K562 (cell line): Measurements from ENCODE around the gene MAGIX. TPM values are rescaled to one million over a fixed set of nuclear protein-coding genes. Genes with fewer than 3 reads are reported as not detected.
A peak's percentile ranks its signal among the peaks of the same experiment; 100 is the strongest.

ENCODE experiments used
- CEBPG ChIP-seq, 3 experiments: fragments of 200-800 bp in 1 of 3; sonication (Bioruptor generic) in 1 of 3; sonication (generic) in 1 of 3; formaldehyde crosslinking in 1 of 3; IDR thresholded peaks in 2 of 3; conservative IDR thresholded peaks in 1 of 3; 2 replicates each; pipeline versions ENCODE4 v1.6.1 to v1.8.0; 2016 to 2022; ENCODE audit warnings: missing compliant biosample characterization in 2 of 3, missing genetic modification characterization in 2 of 3, mild to moderate bottlenecking in 1 of 3, missing genetic modification reagents in 1 of 3
- EHMT2 ChIP-seq: fragments of 450-650 bp; IDR thresholded peaks from 2 replicates; pipeline ENCODE4 v1.6.1; 2018; ENCODE audit warnings: antibody characterized with exemption
- EZH2 ChIP-seq: IDR thresholded peaks from 2 replicates; pipeline ENCODE4 v1.6.1; 2012; ENCODE audit warnings: low read depth, mild to moderate bottlenecking, inconsistent platforms, low read length, borderline replicate concordance
- FIP1L1 ChIP-seq: fragments of 200-400 bp; formaldehyde crosslinking; IDR thresholded peaks from 2 replicates; pipeline ENCODE4 v1.6.1; 2018; ENCODE audit warnings: mild to moderate bottlenecking, low read depth, low read length; ENCODE audit not compliant: poor library complexity, severe bottlenecking
- FOXM1 ChIP-seq, 2 experiments: fragments of 450-650 bp in 1 of 2; sonication (generic) in 1 of 2; formaldehyde crosslinking in 1 of 2; IDR thresholded peaks; 2 replicates each; pipeline versions ENCODE4 v1.6.1 to v1.9.0; 2017 to 2022; ENCODE audit warnings: low read depth in 2 of 2, mild to moderate bottlenecking in 2 of 2, missing genetic modification reagents in 1 of 2, moderate library complexity in 1 of 2
- FOXO4 ChIP-seq: fragments of 450-650 bp; formaldehyde crosslinking; IDR thresholded peaks from 2 replicates; pipeline ENCODE4 v1.4.0; 2020; ENCODE audit warnings: mild to moderate bottlenecking, moderate library complexity
- ILF3 ChIP-seq: fragments of 450-650 bp; IDR thresholded peaks from 2 replicates; pipeline ENCODE4 v1.6.1; 2018; ENCODE audit warnings: antibody characterized with exemption, mild to moderate bottlenecking, moderate library complexity, borderline replicate concordance
- MAZ ChIP-seq, 2 experiments: fragments of 450-650 bp in 1 of 2; sonication (generic) in 1 of 2; formaldehyde crosslinking; IDR thresholded peaks in 1 of 2; conservative IDR thresholded peaks in 1 of 2; 2 replicates each; pipeline versions ENCODE4 v1.4.0 to v1.5.0; 2020; ENCODE audit warnings: mild to moderate bottlenecking in 1 of 2, missing genetic modification reagents in 1 of 2
- MLLT1 ChIP-seq, 2 experiments: fragments of 450-650 bp; IDR thresholded peaks; 2 replicates each; pipeline ENCODE4 v1.6.1; 2016
- MTF1 ChIP-seq: fragments of 250-450 bp; sonication (Bioruptor Pico); IDR thresholded peaks from 2 replicates; pipeline ENCODE4 v1.9.0; 2021; ENCODE audit warnings: moderate library complexity, mild to moderate bottlenecking, inconsistent platforms, borderline replicate concordance
- NCOR1 ChIP-seq: fragments of 450-650 bp; IDR thresholded peaks from 2 replicates; pipeline ENCODE4 v1.6.1; 2016; ENCODE audit warnings: mild to moderate bottlenecking, moderate library complexity
- NFIX ChIP-seq: fragments of 250-450 bp; sonication (Bioruptor Pico); IDR thresholded peaks from 2 replicates; pipeline ENCODE4 v1.4.0; 2020; ENCODE audit warnings: low read depth, mild to moderate bottlenecking, moderate library complexity
- PCBP1 ChIP-seq: fragments of 200-400 bp; formaldehyde crosslinking; IDR thresholded peaks from 2 replicates; pipeline ENCODE4 v1.6.1; 2018; ENCODE audit warnings: mild to moderate bottlenecking, low read depth, low read length; ENCODE audit not compliant: poor library complexity, severe bottlenecking
- PCBP2 ChIP-seq: fragments of 200-400 bp; formaldehyde crosslinking; IDR thresholded peaks from 2 replicates; pipeline ENCODE4 v1.6.1; 2018; ENCODE audit warnings: low read length, low read depth, mild to moderate bottlenecking, moderate library complexity; ENCODE audit not compliant: poor library complexity, severe bottlenecking
- POLR2B ChIP-seq: fragments of 450-650 bp; IDR thresholded peaks from 2 replicates; pipeline ENCODE4 v1.6.1; 2018; ENCODE audit warnings: low read depth; ENCODE audit not compliant: partially characterized antibody
- PRMT5 ChIP-seq: sonication (generic); formaldehyde crosslinking; IDR thresholded peaks from 2 replicates; pipeline ENCODE4 v1.5.0; 2020; ENCODE audit warnings: missing genetic modification reagents
- SOX6 ChIP-seq: fragments of 450-650 bp; IDR thresholded peaks from 2 replicates; pipeline ENCODE4 v1.6.1; 2014; ENCODE audit warnings: mild to moderate bottlenecking
- ZNF655 ChIP-seq: fragments of 250-450 bp; sonication (Bioruptor Pico); IDR thresholded peaks from 2 replicates; pipeline ENCODE4 v1.5.0; 2021
- ZNF699 ChIP-seq: fragments of 250-450 bp; sonication (Bioruptor Pico); IDR thresholded peaks from 2 replicates; pipeline ENCODE4 v1.8.0; 2021; ENCODE audit warnings: mild to moderate bottlenecking, moderate library complexity; ENCODE audit not compliant: insufficient replicate concordance
- ZNF76 ChIP-seq: fragments of 250-450 bp; sonication (Bioruptor Pico); IDR thresholded peaks from 2 replicates; pipeline ENCODE4 v1.4.0; 2020; ENCODE audit warnings: mild to moderate bottlenecking, moderate library complexity, borderline replicate concordance
- polyA plus RNA-seq, 8 experiments: library from polyadenylated mRNA; depleted of rRNA in 4 of 8; stranded (reverse) in 5 of 8; unstranded in 3 of 8; fragments of >200 nt; fragmentation: Nextera tagmentation in 2 of 8; fragmentation: Illumina TruSeq in 1 of 8; extraction: Ambion mirVana in 2 of 8; extraction: Trizol in 1 of 8; gene quantifications; 2 replicates each; pipeline versions ENCODE4 v1.2.1 to v1.2.3, GENCODE V29; 2011 to 2014; ENCODE audit warnings: inconsistent platforms in 1 of 8, missing spikeins in 1 of 8
- total RNA-seq, 7 experiments: library from RNA; depleted of rRNA in 6 of 7; stranded (reverse); fragments of >200 nt in 6 of 7; fragmentation: Illumina TruSeq in 2 of 7; extraction: Trizol in 2 of 7; gene quantifications; 2 replicates each; pipeline versions ENCODE4 v1.2.1 to v1.2.3, GENCODE V29; 2011 to 2021; ENCODE audit warnings: low replicate concordance in 1 of 7

Gene MAGIX
- total and polyA plus RNA-seq, 9 of the 15 experiments (the other 6 are each of a cell fraction or from before 2014, with no cell fraction given) = 0.08 to 3.5 (median 0.47) TPM

- TF ChIP-seq ZNF699 (no peak), CEBPG (CRISPR knock-in tag; IDR thresholded peaks at IDR 0.05) (no peak), CEBPG (tag; conservative IDR thresholded peaks at IDR 0.05 in 1 of 2, IDR thresholded peaks at IDR 0.05 in 1 of 2) (no peak), NFIX (no peak), MLLT1 (IDR thresholded peaks at IDR 0.05) (peak in 1 of 2 experiments; percentile 18; a peak in 1 of 4 replicates), MTF1 (CRISPR knock-in tag) (no peak), FOXM1 (IDR thresholded peaks at IDR 0.05; ENCODE audit: low read depth) (no peak), FOXM1 (CRISPR knock-in tag; IDR thresholded peaks at IDR 0.05; ENCODE audit: low read depth) (0 out of 2 replicates have a peak, but pooled peaks have one; percentile 85), EHMT2 (no peak), FIP1L1 (peak; percentile 45), ZNF655 (CRISPR knock-in tag) (no peak), EZH2 (no peak), PRMT5 (no peak), ZNF76 (CRISPR knock-in tag) (no peak), POLR2B (peak; percentile 71), SOX6 (no peak), PCBP1 (no peak), FOXO4 (CRISPR knock-in tag) (no peak), PCBP2 (no peak), MAZ (CRISPR knock-in tag; conservative IDR thresholded peaks at IDR 0.05 in 1 of 2, IDR thresholded peaks at IDR 0.05 in 1 of 2) (peak; percentile 92 to 96), NCOR1 (peak; percentile 33; the same call in 1 of the 2 replicates), ILF3 (no peak)
Observed at GRCh38 chrX:49155900-49156837, 6.4 kb upstream of the MAGIX start (continued).
